GM23338 (cell line): Measurements from ENCODE around the gene BCCIP. TPM values are rescaled to one million over a fixed set of nuclear protein-coding genes. Genes with fewer than 3 reads are reported as not detected.

Source experiments
- ATAC-seq: fragments of 200-7000 bp; cut with Tn5 transposase; 3 replicates; pipeline ENCODE4 v1.9.1; 2020
- DNase-seq: peaks from one replicate; pipeline ENCODE4 v3.0.0-alpha.2; 2015; ENCODE audit warnings: low spot score
- H2AFZ ChIP-seq: fragments of 200-600 bp; sonication (generic); 2 replicates; pipeline ENCODE4 v1.8.0; 2016; ENCODE audit warnings: antibody characterized with exemption, mild to moderate bottlenecking, moderate library complexity
- H3F3A ChIP-seq: fragments of 200-600 bp; sonication (generic); replicated peaks from 2 replicates; pipeline ENCODE4 v1.8.0; 2017; ENCODE audit warnings: antibody characterized with exemption, mixed run types, low read depth
- H3K27ac ChIP-seq: fragments of 200-600 bp; sonication (generic); 2 replicates; pipeline ENCODE4 v1.6.1; 2016; ENCODE audit warnings: low read depth
- H3K27me3 ChIP-seq: fragments of 200-600 bp; sonication (generic); 2 replicates; pipeline ENCODE4 v1.8.0; 2016; ENCODE audit warnings: mild to moderate bottlenecking, mixed run types, moderate library complexity; ENCODE audit not compliant: insufficient read depth
- H3K36me3 ChIP-seq: fragments of 200-600 bp; sonication (generic); 2 replicates; pipeline ENCODE4 v1.8.0; 2016; ENCODE audit warnings: mild to moderate bottlenecking; ENCODE audit not compliant: insufficient read depth
- H3K4me1 ChIP-seq: fragments of 200-600 bp; sonication (generic); 2 replicates; pipeline ENCODE4 v1.8.0; 2016; ENCODE audit warnings: mild to moderate bottlenecking, moderate library complexity; ENCODE audit not compliant: insufficient read depth
- H3K4me2 ChIP-seq: fragments of 200-600 bp; sonication (generic); 2 replicates; pipeline ENCODE4 v1.7.1; 2017; ENCODE audit warnings: mixed run types
- H3K4me3 ChIP-seq: fragments of 200-600 bp; sonication (generic); 2 replicates; pipeline ENCODE4 v1.6.1; 2016; ENCODE audit warnings: mixed run types
- H3K79me2 ChIP-seq: fragments of 200-600 bp; sonication (generic); replicated peaks from 2 replicates; pipeline ENCODE4 v1.8.0; 2017; ENCODE audit warnings: mild to moderate bottlenecking; ENCODE audit not compliant: insufficient read depth
- H3K9me2 ChIP-seq: fragments of 200-600 bp; sonication (generic); 2 replicates; pipeline ENCODE4 v1.8.0; 2017; ENCODE audit not compliant: insufficient read depth
- H4K20me1 ChIP-seq: fragments of 200-600 bp; sonication (generic); replicated peaks from 2 replicates; pipeline ENCODE4 v1.8.0; 2017; ENCODE audit warnings: mild to moderate bottlenecking; ENCODE audit not compliant: insufficient read depth
- H3K27ac Mint-ChIP-seq: 2 replicates; pipeline ENCODE4 v1.8.0; 2020; ENCODE audit warnings: inconsistent platforms, mild to moderate bottlenecking, moderate library complexity, mixed read lengths
- H3K27me3 Mint-ChIP-seq: 3 replicates; pipeline ENCODE4 v1.8.0; 2022; ENCODE audit warnings: low read depth, mild to moderate bottlenecking, moderate library complexity, mixed read lengths, inconsistent platforms; ENCODE audit not compliant: insufficient read depth, poor library complexity
- H3K36me3 Mint-ChIP-seq: 3 replicates; pipeline ENCODE4 v1.8.0; 2021; ENCODE audit warnings: low read depth, mild to moderate bottlenecking, inconsistent platforms, moderate library complexity, mixed read lengths
- H3K4me1 Mint-ChIP-seq: 3 replicates; pipeline ENCODE4 v1.8.0; 2020; ENCODE audit warnings: mild to moderate bottlenecking, inconsistent platforms, mixed read lengths
- H3K4me3 Mint-ChIP-seq: 3 replicates; pipeline ENCODE4 v1.8.0; 2021; ENCODE audit warnings: moderate library complexity, mild to moderate bottlenecking, inconsistent platforms, mixed read lengths
- H3K9me3 Mint-ChIP-seq: 3 replicates; pipeline ENCODE4 v1.8.0; 2020; ENCODE audit warnings: moderate library complexity, mild to moderate bottlenecking, inconsistent platforms, mixed read lengths
- EZH2 ChIP-seq: fragments of 200-600 bp; sonication (generic); IDR thresholded peaks from one replicate; pipeline ENCODE4 v1.8.0; 2017; ENCODE audit warnings: antibody characterized with exemption, mild to moderate bottlenecking, low read depth; ENCODE audit not compliant: unreplicated experiment
- EZH2phosphoT487 ChIP-seq: fragments of 200-600 bp; sonication (generic); IDR thresholded peaks from one replicate; pipeline ENCODE4 v1.8.1; 2018; ENCODE audit warnings: antibody characterized with exemption; ENCODE audit not compliant: unreplicated experiment
- JUNB ChIP-seq: IDR thresholded peaks from one replicate; pipeline ENCODE4 v1.6.1; 2016; ENCODE audit warnings: antibody characterized with exemption; ENCODE audit not compliant: unreplicated experiment
- NANOG ChIP-seq: IDR thresholded peaks from 2 replicates; pipeline ENCODE4 v1.6.1; 2016; ENCODE audit warnings: antibody characterized with exemption, borderline replicate concordance
- POLR2AphosphoS5 ChIP-seq: IDR thresholded peaks from 2 replicates; pipeline ENCODE4 v1.6.1; 2016; ENCODE audit warnings: antibody characterized with exemption, low read depth
- polyA plus RNA-seq: library from polyadenylated mRNA; unstranded; fragments of >200 nt; fragmentation: Nextera tagmentation; extraction: Ambion mirVana; gene quantifications from 2 replicates; pipeline ENCODE4 v1.2.1, GENCODE V29; 2016
- total RNA-seq: library from RNA; depleted of rRNA; stranded (reverse); fragments of >200 nt; shearing (Covaris generic); gene quantifications from 2 replicates; pipeline ENCODE4 v1.2.3, GENCODE V29; 2014
- TF ChIP-seq, protein P1 (sequence below): IDR thresholded peaks from 2 replicates; pipeline ENCODE4 v1.6.1; 2016; ENCODE audit warnings: antibody characterized with exemption
- TF ChIP-seq, protein P2 (sequence below): fragments of 250-450 bp; sonication (Bioruptor Pico); IDR thresholded peaks from 2 replicates; pipeline ENCODE4 v1.5.0; 2020; ENCODE audit warnings: mild to moderate bottlenecking, moderate library complexity
- TF ChIP-seq, protein P3 (sequence below): IDR thresholded peaks from one replicate; pipeline ENCODE4 v1.6.1; 2018; ENCODE audit warnings: antibody characterized with exemption; ENCODE audit not compliant: unreplicated experiment
- TF ChIP-seq, protein P4 (sequence below), 2 experiments: fragments of 200-600 bp in 1 of 2; sonication (generic) in 1 of 2; conservative IDR thresholded peaks; 2 replicates each; pipeline versions ENCODE4 v1.5.1 to v1.6.1; 2016 to 2017; ENCODE audit warnings: antibody characterized with exemption in 2 of 2, low read depth in 2 of 2, mild to moderate bottlenecking in 2 of 2, moderate library complexity in 1 of 2

Gene BCCIP
- total and polyA plus RNA-seq, 2 experiments from 2014 or later: 98.6 to 214 TPM

DNA sequence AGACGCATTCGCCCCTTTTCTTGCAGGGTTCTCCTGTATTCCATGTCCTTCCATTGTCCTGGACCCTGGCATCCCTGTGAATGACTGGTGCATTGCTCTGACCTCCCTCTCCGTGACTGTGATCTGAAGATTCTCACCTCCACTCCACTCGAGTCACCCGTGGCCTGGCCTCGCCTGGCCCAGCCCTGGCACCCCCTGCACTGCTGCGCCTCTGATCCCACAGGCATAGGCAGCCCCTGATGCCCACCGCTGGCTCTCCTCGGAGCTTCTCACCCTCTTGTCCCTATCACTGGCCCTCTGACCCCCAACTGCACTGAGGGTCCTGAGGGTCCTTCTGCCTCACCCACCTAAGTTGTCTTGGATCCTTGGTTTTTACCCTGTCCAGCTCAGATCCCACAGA, 45.5 kb upstream of the BCCIP start (continued):
- TF ChIP-seq EZH2phosphoT487: no peak

DNA sequence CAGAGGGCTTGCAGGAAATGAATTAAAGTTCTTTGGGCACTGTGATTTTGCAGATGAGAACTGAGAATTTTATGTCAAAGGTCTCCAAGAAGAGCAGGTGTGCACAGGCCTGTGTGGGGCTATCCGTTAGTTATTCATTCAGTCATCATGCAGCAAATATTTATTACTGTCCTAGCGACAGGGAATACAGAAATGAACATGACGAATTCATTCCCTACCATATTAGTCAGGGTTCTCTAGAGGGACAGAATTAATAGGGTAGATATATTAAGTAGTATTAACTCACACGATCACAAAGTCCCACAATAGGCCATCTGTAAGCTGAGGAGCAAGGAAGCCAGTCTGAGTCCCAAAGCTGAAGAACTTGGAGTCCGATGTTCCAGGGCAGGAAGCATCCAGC, 44.8 kb upstream of the BCCIP start:
- H3K36me3 ChIP-seq: no peaks in the 10 kb centered on the region
- H3K4me2 ChIP-seq: no peak overlapping the region
- no peaks in the 10 kb centered on the region for H3K9me2 ChIP-seq
- ATAC-seq (no peak), DNase-seq (no peak)
- Mint-ChIP-seq H3K36me3 (no peaks in the 10 kb centered on the region; the same call in 2 of the 3 replicates), H3K4me1 (no peaks in the 10 kb centered on the region; the same call in 2 of the 3 replicates), H3K9me3 (peaks cover 5% of the 10 kb centered on the region; the same call in 2 of the 3 replicates), H3K27me3 (no peaks in the 10 kb centered on the region), H3K27ac (no peak overlapping the region), H3K4me3 (no peak overlapping the region)
- H3F3A ChIP-seq: no peaks in the 10 kb centered on the region
- no peak overlapping the region for H3K27ac ChIP-seq
- H4K20me1 ChIP-seq: no peaks in the 10 kb centered on the region
- H3K27me3 ChIP-seq: no peaks in the 10 kb centered on the region
- no peaks in the 10 kb centered on the region for H3K79me2 ChIP-seq
- no peak overlapping the region for H2AFZ ChIP-seq
- TF ChIP-seq EZH2: no peak
- no peak for TF ChIP-seq JUNB
- TF ChIP-seq, protein P1, sequence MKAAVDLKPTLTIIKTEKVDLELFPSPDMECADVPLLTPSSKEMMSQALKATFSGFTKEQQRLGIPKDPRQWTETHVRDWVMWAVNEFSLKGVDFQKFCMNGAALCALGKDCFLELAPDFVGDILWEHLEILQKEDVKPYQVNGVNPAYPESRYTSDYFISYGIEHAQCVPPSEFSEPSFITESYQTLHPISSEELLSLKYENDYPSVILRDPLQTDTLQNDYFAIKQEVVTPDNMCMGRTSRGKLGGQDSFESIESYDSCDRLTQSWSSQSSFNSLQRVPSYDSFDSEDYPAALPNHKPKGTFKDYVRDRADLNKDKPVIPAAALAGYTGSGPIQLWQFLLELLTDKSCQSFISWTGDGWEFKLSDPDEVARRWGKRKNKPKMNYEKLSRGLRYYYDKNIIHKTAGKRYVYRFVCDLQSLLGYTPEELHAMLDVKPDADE: no peak
- TF ChIP-seq EZH2phosphoT487: no peak
- TF ChIP-seq, protein P2, sequence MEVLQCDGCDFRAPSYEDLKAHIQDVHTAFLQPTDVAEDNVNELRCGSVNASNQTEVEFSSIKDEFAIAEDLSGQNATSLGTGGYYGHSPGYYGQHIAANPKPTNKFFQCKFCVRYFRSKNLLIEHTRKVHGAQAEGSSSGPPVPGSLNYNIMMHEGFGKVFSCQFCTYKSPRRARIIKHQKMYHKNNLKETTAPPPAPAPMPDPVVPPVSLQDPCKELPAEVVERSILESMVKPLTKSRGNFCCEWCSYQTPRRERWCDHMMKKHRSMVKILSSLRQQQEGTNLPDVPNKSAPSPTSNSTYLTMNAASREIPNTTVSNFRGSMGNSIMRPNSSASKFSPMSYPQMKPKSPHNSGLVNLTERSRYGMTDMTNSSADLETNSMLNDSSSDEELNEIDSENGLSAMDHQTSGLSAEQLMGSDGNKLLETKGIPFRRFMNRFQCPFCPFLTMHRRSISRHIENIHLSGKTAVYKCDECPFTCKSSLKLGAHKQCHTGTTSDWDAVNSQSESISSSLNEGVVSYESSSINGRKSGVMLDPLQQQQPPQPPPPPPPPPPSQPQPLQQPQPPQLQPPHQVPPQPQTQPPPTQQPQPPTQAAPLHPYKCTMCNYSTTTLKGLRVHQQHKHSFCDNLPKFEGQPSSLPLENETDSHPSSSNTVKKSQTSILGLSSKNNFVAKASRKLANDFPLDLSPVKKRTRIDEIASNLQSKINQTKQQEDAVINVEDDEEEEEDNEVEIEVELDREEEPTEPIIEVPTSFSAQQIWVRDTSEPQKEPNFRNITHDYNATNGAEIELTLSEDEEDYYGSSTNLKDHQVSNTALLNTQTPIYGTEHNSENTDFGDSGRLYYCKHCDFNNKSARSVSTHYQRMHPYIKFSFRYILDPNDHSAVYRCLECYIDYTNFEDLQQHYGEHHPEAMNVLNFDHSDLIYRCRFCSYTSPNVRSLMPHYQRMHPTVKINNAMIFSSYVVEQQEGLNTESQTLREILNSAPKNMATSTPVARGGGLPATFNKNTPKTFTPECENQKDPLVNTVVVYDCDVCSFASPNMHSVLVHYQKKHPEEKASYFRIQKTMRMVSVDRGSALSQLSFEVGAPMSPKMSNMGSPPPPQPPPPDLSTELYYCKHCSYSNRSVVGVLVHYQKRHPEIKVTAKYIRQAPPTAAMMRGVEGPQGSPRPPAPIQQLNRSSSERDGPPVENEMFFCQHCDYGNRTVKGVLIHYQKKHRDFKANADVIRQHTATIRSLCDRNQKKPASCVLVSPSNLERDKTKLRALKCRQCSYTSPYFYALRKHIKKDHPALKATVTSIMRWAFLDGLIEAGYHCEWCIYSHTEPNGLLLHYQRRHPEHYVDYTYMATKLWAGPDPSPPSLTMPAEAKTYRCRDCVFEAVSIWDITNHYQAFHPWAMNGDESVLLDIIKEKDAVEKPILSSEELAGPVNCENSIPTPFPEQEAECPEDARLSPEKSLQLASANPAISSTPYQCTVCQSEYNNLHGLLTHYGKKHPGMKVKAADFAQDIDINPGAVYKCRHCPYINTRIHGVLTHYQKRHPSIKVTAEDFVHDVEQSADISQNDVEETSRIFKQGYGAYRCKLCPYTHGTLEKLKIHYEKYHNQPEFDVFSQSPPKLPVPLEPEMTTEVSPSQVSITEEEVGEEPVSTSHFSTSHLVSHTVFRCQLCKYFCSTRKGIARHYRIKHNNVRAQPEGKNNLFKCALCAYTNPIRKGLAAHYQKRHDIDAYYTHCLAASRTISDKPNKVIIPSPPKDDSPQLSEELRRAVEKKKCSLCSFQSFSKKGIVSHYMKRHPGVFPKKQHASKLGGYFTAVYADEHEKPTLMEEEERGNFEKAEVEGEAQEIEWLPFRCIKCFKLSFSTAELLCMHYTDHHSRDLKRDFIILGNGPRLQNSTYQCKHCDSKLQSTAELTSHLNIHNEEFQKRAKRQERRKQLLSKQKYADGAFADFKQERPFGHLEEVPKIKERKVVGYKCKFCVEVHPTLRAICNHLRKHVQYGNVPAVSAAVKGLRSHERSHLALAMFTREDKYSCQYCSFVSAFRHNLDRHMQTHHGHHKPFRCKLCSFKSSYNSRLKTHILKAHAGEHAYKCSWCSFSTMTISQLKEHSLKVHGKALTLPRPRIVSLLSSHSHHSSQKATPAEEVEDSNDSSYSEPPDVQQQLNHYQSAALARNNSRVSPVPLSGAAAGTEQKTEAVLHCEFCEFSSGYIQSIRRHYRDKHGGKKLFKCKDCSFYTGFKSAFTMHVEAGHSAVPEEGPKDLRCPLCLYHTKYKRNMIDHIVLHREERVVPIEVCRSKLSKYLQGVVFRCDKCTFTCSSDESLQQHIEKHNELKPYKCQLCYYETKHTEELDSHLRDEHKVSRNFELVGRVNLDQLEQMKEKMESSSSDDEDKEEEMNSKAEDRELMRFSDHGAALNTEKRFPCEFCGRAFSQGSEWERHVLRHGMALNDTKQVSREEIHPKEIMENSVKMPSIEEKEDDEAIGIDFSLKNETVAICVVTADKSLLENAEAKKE: no peak
- no peak for TF ChIP-seq NANOG
- TF ChIP-seq, protein P3, sequence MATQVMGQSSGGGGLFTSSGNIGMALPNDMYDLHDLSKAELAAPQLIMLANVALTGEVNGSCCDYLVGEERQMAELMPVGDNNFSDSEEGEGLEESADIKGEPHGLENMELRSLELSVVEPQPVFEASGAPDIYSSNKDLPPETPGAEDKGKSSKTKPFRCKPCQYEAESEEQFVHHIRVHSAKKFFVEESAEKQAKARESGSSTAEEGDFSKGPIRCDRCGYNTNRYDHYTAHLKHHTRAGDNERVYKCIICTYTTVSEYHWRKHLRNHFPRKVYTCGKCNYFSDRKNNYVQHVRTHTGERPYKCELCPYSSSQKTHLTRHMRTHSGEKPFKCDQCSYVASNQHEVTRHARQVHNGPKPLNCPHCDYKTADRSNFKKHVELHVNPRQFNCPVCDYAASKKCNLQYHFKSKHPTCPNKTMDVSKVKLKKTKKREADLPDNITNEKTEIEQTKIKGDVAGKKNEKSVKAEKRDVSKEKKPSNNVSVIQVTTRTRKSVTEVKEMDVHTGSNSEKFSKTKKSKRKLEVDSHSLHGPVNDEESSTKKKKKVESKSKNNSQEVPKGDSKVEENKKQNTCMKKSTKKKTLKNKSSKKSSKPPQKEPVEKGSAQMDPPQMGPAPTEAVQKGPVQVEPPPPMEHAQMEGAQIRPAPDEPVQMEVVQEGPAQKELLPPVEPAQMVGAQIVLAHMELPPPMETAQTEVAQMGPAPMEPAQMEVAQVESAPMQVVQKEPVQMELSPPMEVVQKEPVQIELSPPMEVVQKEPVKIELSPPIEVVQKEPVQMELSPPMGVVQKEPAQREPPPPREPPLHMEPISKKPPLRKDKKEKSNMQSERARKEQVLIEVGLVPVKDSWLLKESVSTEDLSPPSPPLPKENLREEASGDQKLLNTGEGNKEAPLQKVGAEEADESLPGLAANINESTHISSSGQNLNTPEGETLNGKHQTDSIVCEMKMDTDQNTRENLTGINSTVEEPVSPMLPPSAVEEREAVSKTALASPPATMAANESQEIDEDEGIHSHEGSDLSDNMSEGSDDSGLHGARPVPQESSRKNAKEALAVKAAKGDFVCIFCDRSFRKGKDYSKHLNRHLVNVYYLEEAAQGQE: no peak
- no peak for TF ChIP-seq POLR2AphosphoS5
- TF ChIP-seq, protein P4, sequence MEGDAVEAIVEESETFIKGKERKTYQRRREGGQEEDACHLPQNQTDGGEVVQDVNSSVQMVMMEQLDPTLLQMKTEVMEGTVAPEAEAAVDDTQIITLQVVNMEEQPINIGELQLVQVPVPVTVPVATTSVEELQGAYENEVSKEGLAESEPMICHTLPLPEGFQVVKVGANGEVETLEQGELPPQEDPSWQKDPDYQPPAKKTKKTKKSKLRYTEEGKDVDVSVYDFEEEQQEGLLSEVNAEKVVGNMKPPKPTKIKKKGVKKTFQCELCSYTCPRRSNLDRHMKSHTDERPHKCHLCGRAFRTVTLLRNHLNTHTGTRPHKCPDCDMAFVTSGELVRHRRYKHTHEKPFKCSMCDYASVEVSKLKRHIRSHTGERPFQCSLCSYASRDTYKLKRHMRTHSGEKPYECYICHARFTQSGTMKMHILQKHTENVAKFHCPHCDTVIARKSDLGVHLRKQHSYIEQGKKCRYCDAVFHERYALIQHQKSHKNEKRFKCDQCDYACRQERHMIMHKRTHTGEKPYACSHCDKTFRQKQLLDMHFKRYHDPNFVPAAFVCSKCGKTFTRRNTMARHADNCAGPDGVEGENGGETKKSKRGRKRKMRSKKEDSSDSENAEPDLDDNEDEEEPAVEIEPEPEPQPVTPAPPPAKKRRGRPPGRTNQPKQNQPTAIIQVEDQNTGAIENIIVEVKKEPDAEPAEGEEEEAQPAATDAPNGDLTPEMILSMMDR (conservative IDR thresholded peaks at IDR 0.05; ENCODE audit: low read depth in 2 of 2): no peak
- no peaks in the 10 kb centered on the region for H3K4me1 ChIP-seq
- H3K4me3 ChIP-seq: no peak overlapping the region
